Measurements from ENCODE around the gene TBC1D9B.

Gene TBC1D9B

DNA sequence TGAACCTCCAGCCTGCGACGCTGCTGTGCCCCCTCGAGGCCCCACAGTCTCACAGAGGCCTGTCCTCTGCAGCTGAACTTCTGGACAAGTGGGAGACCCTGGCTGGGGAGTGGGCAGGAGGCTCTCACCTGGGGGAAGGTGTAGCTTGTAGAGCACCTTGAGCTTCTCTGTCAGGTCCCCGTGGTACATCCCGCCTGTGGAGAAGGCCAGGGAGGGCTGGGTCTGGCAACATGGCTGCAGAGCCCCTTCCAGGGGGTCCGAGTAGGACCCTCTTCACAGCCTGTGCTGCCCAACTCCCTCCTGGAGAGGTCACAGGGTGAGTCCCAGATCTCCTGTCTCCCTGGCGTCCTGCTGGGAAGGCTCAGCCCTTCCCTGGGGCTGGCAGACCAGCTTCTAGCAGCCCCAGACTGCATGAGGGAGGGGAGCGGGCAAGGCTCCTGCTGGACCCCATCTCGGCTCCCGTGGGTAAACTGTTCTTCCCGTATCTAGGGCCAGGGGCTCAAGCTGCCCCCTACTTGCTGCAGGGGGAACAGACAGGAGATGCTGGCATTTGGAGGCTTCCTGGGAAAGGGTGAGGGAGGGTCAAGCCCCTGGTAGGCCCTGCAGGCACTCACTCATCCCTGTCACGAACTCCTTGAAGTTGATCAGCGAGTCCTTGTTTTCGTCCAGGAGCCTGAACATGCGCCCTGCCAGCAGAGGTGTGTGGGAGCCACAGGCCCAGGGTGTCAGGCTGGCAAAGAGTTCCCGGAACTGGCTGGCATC lies 37.9 kb downstream of the TBC1D9B start:
- DNase-seq (ENCODE audit: low spot score): no peak

GRCh38 chr5:179869101-179869500 lies 38.6 kb downstream of the TBC1D9B start:
- DNase-seq (ENCODE audit: low spot score): no peak

- no peak for DNase-seq (ENCODE audit: low spot score)
Measured at GRCh38 chr5:179868541-179868940, 39.2 kb downstream of the TBC1D9B start.

GRCh38 chr5:179867476-179867875 lies 40.2 kb downstream of the TBC1D9B start:
- DNase-seq (ENCODE audit: low spot score): no peak

- no peak for DNase-seq (ENCODE audit: low spot score)
Measured at GRCh38 chr5:179867079-179867465, 40.6 kb downstream of the TBC1D9B start.

DNA sequence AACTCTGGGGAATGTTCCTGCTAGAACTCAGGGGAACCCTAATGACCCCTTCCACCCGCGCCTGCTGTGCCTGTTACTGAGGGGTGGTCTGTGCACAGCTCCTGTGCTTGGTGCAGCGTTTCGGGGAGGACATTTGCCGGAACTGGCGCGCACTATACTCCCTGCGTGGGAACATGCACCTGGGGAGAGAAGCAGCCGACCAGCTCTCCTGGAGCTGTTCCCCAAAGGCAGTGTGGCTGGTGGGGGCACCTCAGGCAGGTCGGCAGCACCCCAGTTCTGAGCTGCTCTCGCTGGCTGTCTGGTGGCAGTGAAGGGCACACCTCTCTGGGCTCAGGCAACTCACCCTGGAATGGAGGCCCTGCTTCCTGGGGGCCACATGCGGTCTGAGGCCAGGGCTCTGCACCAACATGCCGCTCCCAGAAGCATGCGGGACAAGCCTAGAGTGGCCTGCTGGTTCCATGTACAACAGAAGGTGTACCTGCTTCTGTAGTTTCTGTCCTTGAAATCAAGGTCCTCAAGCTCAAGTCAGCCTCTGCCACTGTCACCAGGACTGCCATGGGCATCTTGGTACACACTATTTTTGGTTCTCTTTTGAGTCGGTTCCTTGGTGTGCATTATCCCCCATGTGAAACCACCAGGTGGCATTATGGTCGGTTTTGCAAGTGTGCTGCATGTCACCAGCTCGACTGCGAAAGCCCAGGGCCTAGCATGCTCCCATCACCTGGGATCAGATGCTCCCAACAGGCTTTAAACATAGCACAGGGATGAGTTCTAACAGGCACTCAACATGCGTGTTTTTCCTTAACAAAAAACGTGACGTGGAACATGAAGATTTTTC lies 41.2 kb downstream of the TBC1D9B start:
- DNase-seq (ENCODE audit: low spot score): no peak

DNA sequence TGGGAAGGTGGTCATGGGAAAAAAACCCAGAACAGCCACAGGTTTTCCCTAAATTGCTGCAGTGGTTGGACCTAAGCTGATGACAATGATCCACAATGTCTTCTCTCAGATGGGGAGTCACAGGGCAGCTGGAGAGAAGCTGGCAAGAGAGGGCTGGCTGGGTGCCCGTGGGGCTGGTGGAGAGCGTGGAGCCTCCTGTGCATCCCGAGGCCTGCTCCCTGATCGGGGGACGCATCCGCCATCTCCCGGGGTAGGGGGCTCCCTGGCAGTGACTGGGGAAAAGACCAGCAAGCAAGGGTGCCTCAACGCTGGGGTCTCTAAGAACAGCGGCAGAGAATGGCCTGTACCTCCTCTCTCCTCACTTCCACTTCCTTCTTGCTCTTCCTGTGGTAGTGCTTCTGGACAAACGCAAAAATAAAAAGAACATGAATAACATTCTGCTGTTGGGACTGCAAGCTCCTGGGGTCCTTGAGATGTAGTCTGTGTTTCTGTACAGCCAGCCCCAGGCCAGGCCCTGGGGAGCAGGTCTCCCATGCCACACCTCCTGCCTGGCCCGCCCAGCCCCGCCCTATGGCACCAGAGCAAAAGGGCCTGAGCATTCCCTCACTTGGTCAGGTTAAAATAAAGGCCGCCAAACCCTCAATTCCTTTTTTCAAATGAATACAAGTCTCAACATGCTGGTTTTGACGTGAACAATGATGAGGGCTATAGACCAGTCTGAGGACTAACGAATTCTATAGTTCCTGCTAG lies 42.0 kb downstream of the TBC1D9B start:
- no peak for DNase-seq (ENCODE audit: low spot score)

- DNase-seq (ENCODE audit: low spot score): no peak
Measured at GRCh38 chr5:179864686-179865085, 43.0 kb downstream of the TBC1D9B start.

DNA sequence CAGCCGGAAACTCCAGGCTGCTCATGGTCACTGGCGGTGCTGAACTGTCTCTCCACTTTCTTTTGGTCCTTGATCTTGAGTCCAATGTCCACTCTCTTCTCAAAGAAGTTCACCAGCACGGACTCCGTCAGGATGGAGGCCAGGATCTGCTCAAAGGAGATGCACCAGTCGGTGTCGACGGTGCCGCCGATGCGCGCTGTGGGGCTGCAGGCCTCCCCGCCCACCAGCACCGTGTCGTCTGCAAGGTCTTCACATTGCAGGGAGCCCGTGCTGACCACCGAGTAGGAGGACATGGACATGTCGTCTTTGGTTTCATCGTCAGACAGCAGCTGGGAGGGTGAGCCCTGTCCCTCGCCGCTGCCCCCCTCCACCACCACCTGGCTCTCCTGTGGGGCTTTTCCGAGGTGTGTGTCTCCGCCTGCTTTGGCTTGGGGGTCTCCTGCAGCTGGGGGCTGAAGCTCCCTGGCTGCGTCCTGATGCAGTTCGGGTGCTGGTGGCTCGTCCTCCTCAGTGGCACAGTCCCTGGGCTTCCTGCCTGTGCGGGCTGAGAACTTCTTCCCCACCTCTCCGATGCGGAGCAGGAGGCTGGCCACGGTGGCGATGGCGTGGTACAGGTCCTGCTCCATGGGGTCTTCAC lies 44.1 kb downstream of the TBC1D9B start:
- DNase-seq (ENCODE audit: low spot score): no peak

- DNase-seq (ENCODE audit: low spot score): no peak
Measured at GRCh38 chr5:179862891-179863290, 44.8 kb downstream of the TBC1D9B start.

GRCh38 chr5:179862296-179862695 lies 45.4 kb downstream of the TBC1D9B start:
- no peak for DNase-seq (ENCODE audit: low spot score)

GRCh38 chr5:179860301-179860700 lies 47.4 kb downstream of the TBC1D9B start:
- no peak for DNase-seq (ENCODE audit: low spot score)

- peak; percentile 99 for DNase-seq (ENCODE audit: low spot score)
Measured at GRCh38 chr5:179858586-179859427, 48.9 kb downstream of the TBC1D9B start, which contains the start of gene MRNIP. TSS of gene MRNIP (minus strand) at chr5:179858817. CDS start at chr5:179858796, 21 bp downstream.

- peak; percentile 54 for DNase-seq (ENCODE audit: low spot score)
Measured at GRCh38 chr5:179858241-179858585, 49.5 kb downstream of the TBC1D9B start.

DNA sequence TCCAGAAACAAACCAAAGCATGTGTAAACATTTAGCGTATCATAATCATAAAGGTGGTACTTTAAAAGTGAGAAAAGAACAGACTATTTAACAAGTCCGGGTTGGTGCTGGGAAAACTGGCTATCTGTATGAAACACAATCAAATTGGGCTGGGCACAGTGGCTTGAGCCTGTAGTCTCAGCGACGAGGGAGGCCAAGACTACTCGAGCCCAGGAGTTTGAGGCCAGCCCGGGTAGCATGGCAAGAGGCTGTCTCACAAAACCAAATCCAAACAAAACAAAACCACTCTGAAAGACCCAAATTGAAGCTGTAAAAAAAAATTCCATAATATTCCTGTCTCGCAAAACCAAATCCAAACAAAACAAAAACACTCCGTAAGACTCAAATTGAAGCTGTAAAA lies 53.3 kb downstream of the TBC1D9B start:
- no peak for DNase-seq (ENCODE audit: low spot score)

GRCh38 chr5:179852993-179853547 lies 54.6 kb downstream of the TBC1D9B start:
- no peak for DNase-seq (ENCODE audit: low spot score)

DNA sequence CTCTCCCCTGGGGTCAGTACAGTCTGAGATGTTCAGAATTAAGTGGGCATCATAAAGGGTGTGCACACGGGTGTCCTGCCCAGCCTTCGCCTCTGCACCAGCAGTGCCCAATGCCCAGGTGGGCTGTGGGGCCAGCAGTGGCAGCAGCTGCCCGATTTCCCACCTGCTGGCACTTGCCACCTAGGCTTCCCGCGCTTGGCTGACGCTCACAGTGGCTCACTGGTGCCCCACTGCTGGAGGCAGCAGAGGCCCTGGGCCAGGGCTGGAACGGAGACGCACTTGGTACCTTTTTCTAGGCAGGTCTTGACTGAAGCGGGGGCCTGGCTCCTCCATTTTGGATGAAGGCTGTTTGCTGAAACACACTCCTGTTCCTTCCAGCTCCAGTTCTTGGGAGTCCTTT lies 66.1 kb downstream of the TBC1D9B start:
- DNase-seq (ENCODE audit: low spot score): no peak

DNA sequence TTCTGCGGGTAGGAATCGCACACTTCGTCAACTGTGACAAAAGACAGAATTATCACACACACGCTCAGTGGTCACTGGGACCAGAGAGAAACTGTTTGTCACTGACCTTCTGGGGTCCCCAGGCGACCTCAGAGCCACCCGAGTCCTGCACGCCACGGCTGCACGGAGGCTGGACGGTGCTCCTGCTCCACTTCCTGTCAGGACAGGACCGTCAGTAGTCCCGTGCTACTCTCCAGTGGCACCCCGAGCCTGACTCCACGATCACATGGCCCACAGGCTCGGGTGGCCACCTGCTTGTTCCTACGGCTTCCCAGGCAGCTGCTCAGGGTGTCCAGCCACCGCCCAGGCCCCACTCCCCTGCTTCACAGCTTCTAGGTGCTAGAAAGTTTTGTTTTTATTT lies 66.9 kb downstream of the TBC1D9B start:
- no peak for DNase-seq (ENCODE audit: low spot score)

DNA sequence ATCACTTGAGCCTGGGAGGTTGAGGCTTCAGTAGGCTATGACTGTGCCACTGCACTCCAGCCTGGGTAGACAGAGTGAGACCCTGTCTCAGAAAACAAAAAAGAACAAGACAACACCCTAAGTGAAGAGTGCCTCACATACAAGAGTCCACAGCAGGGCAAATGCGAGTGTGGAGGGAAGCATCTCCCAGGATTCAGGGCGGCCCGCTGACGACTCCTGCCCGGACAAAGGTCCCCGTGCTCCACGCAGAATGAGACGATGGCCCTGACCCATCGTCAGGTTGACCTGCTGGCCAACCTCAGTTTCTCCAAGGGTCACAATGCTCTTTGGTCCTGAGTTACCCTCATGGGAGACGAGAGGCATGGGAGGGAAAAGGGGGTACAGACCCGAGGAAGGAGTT lies 67.4 kb downstream of the TBC1D9B start:
- DNase-seq (ENCODE audit: low spot score): no peak

- no peak for DNase-seq (ENCODE audit: low spot score)
Measured at GRCh38 chr5:179839328-179840256, 68.1 kb downstream of the TBC1D9B start.

Measured in hepatic stellate cell (primary cell).